H1 (cell line): ENCODE measurements around the gene ARHGEF10L. TPM values are rescaled to one million over a fixed set of nuclear protein-coding genes. Genes with fewer than 3 reads are reported as not detected.

Experiments used
- BCL11A ChIP-seq, 2 experiments: IDR thresholded peaks; one replicate each; pipeline ENCODE4 v1.6.1; 2011; ENCODE audit warnings: low read depth in 2 of 2, low read length in 2 of 2, mild to moderate bottlenecking in 2 of 2
- CBX5 ChIP-seq: fragments of 300-800, 300-1000 bp; sonication (generic); IDR thresholded peaks from 2 replicates; pipeline ENCODE4 v1.7.1; 2016; ENCODE audit warnings: antibody characterized with exemption, low read length, low read depth
- MAFK ChIP-seq: IDR thresholded peaks from 2 replicates; pipeline ENCODE4 v1.6.1; 2012; ENCODE audit warnings: low read depth, mild to moderate bottlenecking, improper control_type of control experiment, low read length
- POLR2AphosphoS5 ChIP-seq: IDR thresholded peaks from 2 replicates; pipeline ENCODE4 v1.6.1; 2011; ENCODE audit warnings: low read depth, low read length
- RFX5 ChIP-seq: IDR thresholded peaks from 2 replicates; pipeline ENCODE4 v1.6.1; 2011; ENCODE audit warnings: low read depth, low read length, improper control_type of control experiment, borderline replicate concordance
- polyA plus RNA-seq, 7 experiments: library from polyadenylated mRNA; depleted of rRNA in 3 of 7; stranded (reverse) in 5 of 7; unstranded in 2 of 7; fragments of >200 nt in 5 of 7; fragments of 200-250 nt in 2 of 7; gene quantifications; 1 replicate in 5 of 7; 2 replicates in 1 of 7; 4 replicates in 1 of 7; pipeline versions ENCODE4 v1.2.1 to v1.2.3, GENCODE V29; 2011 to 2013; ENCODE audit warnings: missing spikeins in 2 of 7, mixed read lengths in 2 of 7
- total RNA-seq: library from RNA; stranded (reverse); fragmentation: NEBNext Ultra II Directional; extraction: Animal tissue kit (Norgen Biotek cat#: 25700); gene quantifications from 2 replicates; pipeline ENCODE4 v1.2.1, GENCODE V29; 2021

The ARHGEF10L gene
- total and polyA plus RNA-seq, 2 of the 8 experiments (the other 6 are each of a cell fraction or from before 2014, with no cell fraction given): 33.6 to 39.6 TPM

GRCh38 chr1:17744666-17745478 is 205.4 kb downstream of the ARHGEF10L start (continued):
- TF ChIP-seq BCL11A (IDR thresholded peaks at IDR 0.05; ENCODE audit: low read depth in 2 of 2, low read length in 2 of 2) (no peak), POLR2AphosphoS5 (no peak), CBX5 (no peak), RFX5 (no peak), MAFK (no peak)
